HG02938 (cell line): Measurements from ENCODE around the gene GRIP2.

Experiments used
- ATAC-seq: cut with Tn5 transposase; IDR thresholded peaks from one replicate; pipeline ENCODE4 v1.9.1; 2021; ENCODE audit warnings: mild to moderate bottlenecking, moderate library complexity; ENCODE audit not compliant: unreplicated experiment

GRIP2 gene

DNA sequence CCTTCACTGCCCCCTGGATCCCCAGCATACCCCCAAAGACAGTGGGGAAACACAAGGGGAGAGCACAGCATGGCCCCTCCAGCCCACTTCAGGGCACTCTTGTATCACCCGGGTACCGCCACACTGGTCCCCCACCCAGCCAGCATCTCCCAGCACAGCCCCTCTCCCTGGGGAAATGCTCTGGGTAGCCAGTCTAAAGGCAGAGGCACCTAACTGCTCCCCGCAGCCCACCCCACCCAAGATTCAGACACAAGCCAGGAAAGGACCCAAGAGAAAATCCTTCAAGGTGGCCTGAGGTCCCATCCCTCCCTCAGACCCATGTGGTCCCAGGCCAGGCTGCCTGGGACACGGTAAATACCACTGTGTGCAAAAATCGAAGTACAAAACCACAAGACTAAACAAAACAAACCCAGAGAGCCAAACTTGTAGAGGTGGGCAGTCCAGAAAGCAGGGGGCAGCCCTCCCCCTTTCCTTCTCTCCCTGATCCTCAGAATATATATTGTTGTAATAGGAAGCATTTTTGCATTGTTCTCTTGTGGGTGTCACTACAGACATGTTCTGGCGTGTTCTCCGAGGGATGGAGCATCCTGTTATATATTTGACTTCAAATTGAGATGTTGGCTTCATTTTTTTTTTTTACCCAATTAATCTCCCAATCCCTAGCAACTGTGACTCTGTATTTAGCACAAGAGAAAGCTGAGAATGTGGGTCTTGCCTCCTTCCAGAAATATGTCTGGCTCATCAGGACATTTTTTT, 51.7 kb downstream of the GRIP2 start:
- no peak for ATAC-seq

DNA sequence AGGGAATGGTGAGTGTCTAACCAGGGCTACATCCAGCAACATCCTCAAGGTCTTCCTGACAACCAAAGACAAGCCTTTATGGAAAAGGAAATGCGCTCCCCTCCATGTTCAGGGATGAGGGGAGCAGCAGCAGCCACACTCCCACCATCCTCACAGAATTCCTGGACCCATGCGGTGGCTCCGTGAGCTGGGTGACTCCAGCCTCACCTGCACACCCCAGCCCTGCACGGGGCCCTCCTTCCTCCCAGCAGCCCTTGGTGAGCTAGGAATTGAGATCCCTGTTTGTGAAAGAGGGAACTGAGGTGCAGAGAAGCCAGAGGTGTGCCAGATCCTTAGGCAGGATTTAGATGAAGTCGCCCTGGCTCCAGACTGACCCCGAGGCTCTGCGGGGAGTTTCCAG, 52.3 kb downstream of the GRIP2 start:
- no peak for ATAC-seq

GRCh38 chr3:14487086-14487485, 53.1 kb downstream of the GRIP2 start:
- ATAC-seq, result no peak

DNA sequence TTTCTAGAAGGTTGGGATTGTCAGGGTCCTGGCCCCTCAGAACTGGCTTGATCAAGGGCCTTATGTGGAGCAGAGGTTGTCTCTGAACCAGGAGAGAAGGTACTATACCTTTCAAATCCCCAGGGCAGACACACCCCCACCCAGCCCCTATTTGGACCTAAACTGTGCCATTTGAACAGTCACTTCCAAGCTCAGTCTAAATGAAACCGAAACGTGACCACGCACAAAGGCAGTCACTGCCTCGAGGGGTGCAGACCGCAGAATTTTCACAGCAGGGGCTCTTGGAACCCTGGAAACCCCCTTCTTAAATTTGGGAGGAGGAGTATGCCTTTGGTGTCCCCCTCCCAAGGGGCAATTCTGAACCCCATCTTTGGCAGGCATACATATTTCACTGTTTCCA, 53.7 kb downstream of the GRIP2 start:
- ATAC-seq, result no peak

- ATAC-seq, result no peak
These were observed 54.2 kb downstream of the GRIP2 start for GRCh38 chr3:14485981-14486380.

DNA sequence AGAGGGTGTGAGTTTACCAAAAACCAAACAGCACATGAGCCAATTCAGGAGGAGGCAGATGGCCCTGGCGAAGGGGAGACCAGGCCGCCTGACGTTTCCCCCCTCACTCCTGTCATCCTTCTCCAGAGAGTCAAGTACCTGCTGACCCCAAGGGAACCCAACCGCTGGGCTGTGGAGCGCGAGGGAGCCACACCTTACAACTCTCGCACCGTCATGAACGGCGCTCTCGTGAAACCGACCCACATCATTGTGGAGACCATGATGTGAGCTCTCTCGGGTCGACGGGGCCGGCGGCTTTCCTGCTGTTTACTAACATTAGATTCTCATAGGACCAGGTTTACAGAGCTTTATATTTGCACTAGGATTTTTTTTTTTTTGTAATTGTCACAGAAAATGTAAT, 55.4 kb downstream of the GRIP2 start:
- ATAC-seq, result no peak

DNA sequence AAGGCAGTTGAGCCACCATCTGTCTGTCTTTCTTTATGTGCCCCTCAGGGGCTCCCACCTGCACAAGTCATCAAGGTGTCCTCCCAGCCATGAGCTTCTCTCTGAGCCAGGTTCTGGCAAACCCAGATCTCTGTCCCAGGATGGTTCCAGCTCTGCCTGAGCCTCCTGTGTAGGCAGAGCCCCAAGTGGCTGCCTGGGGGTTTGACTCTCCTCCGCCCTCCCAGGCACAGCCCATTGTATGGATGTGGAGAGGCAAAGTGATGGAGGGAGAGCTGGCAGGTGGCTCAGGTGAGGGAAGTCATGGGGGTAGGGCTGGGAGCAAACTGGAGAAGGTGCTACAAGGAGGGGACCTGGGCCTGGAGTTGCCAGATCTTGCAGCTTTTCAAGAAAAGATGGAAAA, 56.9 kb downstream of the GRIP2 start:
- no peak for ATAC-seq

GRCh38 chr3:14482271-14482721, 57.8 kb downstream of the GRIP2 start:
- ATAC-seq, result no peak

- ATAC-seq, result no peak
These were observed 58.5 kb downstream of the GRIP2 start for GRCh38 chr3:14481646-14482036.

GRCh38 chr3:14481018-14481645, 59.0 kb downstream of the GRIP2 start:
- ATAC-seq, result no peak

DNA sequence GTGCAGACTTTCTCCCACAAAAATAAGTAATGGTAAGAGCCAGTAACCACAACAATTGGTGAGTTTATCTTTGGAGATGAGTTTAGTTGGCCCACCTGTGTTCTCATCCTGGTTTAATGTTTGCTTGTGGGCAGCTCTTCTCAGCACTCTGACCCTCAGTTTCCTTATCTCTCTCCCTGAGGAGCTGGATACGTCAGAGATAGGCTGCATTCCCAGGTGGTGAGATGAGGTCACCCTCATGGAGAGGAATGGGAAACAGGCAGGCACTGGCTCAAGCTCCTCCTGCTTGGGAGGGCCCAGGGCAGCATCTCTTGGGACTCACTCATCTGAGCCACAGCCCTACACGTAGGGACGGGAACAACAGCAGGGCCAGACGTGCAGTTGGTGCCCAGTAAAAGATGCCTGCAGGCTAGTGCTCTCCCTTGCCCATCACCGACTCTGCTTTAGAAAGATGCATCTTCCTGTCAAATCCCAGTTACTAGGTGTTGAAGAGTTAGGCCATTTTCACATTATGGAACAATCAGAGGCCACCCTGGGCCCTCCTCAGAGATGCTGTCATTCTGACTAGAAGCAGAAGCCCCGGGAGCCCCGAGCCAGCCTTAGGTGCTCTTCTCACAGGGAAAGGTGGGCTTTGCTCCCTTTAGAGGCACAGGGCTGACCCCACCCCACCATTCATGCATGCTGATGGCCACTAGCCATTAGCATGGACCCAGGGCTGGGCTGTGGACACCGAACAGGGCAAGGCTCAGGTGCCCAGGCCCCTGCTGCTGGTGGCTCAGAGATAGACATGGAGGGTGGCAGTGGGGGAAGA, 59.7 kb downstream of the GRIP2 start:
- no peak for ATAC-seq

- ATAC-seq, result no peak
These were observed 60.6 kb downstream of the GRIP2 start for GRCh38 chr3:14479591-14479990.

DNA sequence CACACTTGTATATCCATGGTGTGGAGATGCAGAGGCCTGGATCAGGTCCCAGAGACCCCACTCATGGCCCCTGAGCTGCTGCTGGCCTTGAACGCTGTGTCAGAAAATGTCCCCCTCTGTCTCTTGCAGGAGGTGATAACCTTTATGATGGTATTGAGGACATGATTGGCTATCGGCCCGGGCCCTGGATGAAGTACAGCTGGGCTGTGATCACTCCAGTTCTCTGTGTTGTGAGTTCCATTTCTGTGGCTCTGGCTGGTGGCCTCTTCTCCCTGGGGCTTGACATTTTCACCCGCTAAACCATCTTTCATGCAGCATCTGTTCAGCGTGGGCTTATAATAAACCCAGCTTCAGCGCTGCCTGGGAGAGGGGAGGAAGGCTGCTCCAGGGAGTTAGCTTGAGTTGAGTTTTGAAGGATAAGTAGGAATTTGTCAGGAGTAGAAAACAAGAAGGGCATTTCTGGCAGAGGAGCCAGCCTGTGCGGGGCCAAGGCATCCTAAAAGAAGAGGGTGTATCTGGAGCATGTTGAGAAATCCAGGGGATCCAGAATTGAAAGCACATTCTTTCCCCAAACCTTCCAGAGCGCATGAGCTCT, 61.1 kb downstream of the GRIP2 start:
- no peak for ATAC-seq

- no peak for ATAC-seq
These were observed 62.7 kb downstream of the GRIP2 start for GRCh38 chr3:14477311-14477935.

DNA sequence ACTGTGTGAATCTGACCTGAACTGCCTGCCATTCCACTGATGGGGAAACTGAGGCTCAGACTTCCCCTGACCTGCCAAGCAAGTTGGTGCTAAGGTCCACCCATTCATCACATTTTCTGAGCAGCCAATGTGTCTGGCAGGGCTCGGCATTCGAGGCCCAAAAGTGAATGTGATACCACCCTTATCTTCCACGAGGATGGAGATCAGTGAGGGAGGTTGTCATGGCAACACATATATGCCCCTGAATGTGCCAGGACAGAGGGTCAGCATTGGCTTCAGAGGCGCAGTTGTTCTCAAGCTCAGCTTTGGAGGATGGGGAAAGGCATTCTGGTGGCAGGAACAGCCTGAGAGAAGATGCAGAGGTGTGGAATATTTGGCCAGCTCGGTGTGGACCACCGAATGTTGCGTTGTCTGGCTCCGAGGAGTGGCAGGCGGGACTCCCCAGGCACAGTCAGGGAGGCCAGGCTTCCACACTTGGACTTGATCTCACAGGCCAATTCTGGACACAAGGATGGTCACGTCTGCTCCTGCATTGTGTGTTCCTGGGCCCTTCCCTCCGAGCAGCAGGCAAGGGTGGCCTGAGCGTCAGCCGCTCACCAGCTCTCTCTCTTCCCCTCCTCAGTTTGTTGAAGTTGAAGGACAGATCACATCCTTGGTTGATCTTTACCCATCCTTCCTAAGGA, 63.4 kb downstream of the GRIP2 start:
- no peak for ATAC-seq

- ATAC-seq, result no peak
These were observed 64.5 kb downstream of the GRIP2 start for GRCh38 chr3:14475621-14476020.

DNA sequence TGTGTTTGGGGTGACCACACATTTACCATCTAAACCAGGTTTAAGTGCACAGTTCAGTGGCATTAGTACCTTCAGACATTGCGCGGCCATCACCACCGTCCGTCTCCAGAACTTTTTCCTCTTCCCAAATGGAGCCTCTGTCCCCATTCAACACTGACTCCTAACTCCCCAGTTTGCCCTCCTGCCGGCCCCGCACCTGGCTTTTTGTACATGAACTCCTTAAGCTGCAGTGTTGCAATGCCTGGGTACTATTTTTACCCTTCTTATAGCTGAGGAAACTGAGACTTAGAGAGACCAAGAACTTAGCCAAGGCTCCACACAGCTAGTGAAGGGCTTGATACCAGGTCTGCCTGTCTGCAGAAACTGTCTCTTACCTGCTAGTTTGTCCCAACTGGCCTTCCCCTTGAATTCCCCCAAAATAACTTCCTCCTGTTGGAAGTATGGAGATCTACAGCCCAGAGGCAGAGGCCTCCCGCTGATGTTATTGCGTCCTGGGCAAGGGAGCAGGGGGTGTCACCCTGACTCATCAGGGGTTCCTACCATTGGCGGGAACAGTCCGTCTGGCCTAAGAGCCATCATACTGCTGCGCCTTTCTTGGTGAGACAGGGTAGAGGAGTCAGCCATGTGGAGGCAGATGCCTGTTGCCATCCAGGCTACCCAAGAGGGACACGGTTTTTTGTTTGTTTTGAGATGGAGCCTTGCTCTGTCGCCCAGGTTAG, 65.6 kb downstream of the GRIP2 start:
- no peak for ATAC-seq

DNA sequence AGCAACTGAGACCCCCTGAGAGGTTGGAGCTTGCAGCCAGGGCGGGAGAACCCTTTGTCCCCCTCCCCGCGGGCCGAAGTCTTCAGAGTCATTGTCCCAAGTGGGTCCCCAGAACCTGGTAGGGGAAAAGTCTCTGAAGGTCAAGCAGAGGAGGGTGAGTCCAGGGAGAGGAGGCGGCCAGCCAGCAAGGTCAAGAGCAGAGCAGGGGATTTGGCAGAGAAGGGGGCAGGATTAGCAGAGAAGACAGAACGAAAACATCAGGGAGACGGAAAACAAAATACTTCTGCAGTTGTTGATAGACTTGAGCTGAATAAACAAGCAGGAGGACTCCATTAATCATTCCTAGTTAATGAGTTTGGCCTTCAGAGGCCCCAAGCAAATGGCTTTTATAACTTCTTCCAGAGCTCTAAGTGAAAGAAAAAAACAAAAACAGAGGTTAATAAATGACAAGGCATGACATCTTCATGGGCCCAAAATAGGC, 66.7 kb downstream of the GRIP2 start:
- ATAC-seq, result no peak

DNA sequence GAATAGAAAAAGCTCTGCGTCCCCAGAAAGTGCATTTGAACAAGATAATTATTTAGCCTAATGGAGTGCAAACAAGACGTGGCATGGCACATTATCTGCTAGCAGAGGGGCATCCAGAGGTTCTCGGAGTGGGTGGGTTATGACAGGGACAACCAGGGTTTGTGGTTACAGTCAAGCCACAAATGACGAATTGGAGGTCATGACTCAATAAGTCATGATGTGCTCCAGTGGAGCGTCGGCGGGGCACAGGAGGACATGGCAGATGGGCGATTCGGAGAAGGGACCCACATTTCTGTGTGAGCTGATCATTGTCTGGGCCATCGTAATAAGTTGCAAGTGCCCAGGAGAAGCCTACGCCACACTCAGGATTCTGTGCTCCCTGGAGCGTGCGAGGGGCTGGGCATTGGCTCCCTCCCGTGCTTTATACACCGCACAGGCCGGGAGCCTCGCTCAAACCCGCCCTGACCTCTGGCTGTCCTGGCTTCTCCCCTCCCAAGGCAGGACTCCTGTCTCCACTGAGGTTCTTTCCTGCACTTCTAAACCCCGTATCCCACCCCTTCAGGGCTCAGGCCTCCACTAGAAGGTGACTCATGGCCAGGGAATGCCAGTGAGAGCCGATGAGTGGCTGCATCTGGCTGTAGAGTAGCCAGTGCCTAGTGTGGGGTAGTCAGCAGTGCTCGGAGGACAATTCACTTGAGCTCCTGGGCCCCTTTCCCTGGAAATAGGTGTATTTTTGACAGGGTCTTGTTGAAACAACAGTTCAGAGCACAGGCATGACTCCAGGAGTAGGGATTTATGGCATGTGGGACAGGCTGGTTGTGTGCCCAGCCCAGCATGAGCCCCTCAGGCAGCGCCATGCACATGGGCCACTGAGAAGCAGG, 67.4 kb downstream of the GRIP2 start:
- no peak for ATAC-seq
